Right lobe of liver (tissue), 6 donors: ENCODE data around the gene CD2AP. TPM values are rescaled to one million over a fixed set of nuclear protein-coding genes. Genes with fewer than 3 reads are reported as not detected.

Experiments used
- ATAC-seq, 4 donors: fragments of 200-7000 bp; cut with Tn5 transposase; one replicate each; pipeline ENCODE4 v1.9.1; 2020; ENCODE audit warnings: mild to moderate bottlenecking in 4 of 4, moderate library complexity in 4 of 4
- DNase-seq, 3 donors: peaks; one replicate each; pipeline ENCODE4 v3.0.0-alpha.2; 2020
- H3K27ac ChIP-seq, 3 donors: fragments of 200-600 bp; one replicate each; pipeline ENCODE4 v1.8.0; 2022
- H3K27me3 ChIP-seq, 2 donors: fragments of 200-600 bp; one replicate each; pipeline ENCODE4 v1.8.0; 2022
- H3K36me3 ChIP-seq, 4 donors: fragments of 200-600 bp; sonication (generic) in 1 of 4; one replicate each; pipeline versions ENCODE4 v1.5.1 to v1.8.0; 2017 to 2022; ENCODE audit warnings: control low read depth in 1 of 4
- H3K4me1 ChIP-seq, 4 donors: fragments of 200-600 bp; sonication (generic) in 1 of 4; one replicate each; pipeline versions ENCODE4 v1.5.1 to v1.8.0; 2017 to 2022; ENCODE audit warnings: control low read depth in 1 of 4
- H3K4me3 ChIP-seq, 3 donors: fragments of 200-600 bp; one replicate each; pipeline ENCODE4 v1.8.0; 2022
- H3K9me3 ChIP-seq, 4 donors: fragments of 200-600 bp; sonication (generic) in 1 of 4; one replicate each; pipeline versions ENCODE4 v1.5.1 to v1.8.0; 2017 to 2022; ENCODE audit warnings: control low read depth in 1 of 4
- POLR2A ChIP-seq: fragments of 450-650 bp; IDR thresholded peaks from one replicate; pipeline ENCODE4 v1.6.1; 2017; ENCODE audit warnings: antibody characterized with exemption, mild to moderate bottlenecking
- WGBS: methylation state at CpG from one replicate; pipeline ENCODE4 v1.1.6; 2018; ENCODE audit warnings: low coverage, low lambda C conversion rate; ENCODE audit not compliant: insufficient coverage; ENCODE audit errors: missing lambda C conversion rate; 5-methylcytosine and 5-hydroxymethylcytosine counted together
- intact Hi-C, 2 donors: fragments of 100-400 bp; cut with DNase I; formaldehyde crosslinking; loops; one replicate each; pipeline versions ENCODE4 v1.11.2 to v1.14.1; 2022
- total RNA-seq, 6 experiments: library from RNA; depleted of rRNA in 2 of 6; stranded (reverse); fragments of >200 nt in 2 of 6; fragmentation: NEBNext Ultra II Directional in 3 of 6; extraction: Animal tissue kit (Norgen Biotek cat#: 25700) in 3 of 6; gene quantifications; one replicate each; pipeline versions ENCODE4 v1.1.0 to v1.2.4, GENCODE V29; 2016 to 2023
- TF ChIP-seq, protein P1 (sequence below), 4 donors: fragments of 200-600 bp in 3 of 4; fragments of 450-650 bp in 1 of 4; IDR thresholded peaks; one replicate each; pipeline versions ENCODE4 v1.5.1 to v1.8.0; 2016 to 2022; ENCODE audit warnings: antibody characterized with exemption in 4 of 4, mild to moderate bottlenecking in 2 of 4
- donor health status: DM: no; HTN: yes; CAD: no.
- donor health status: DM: no; HTN: no; CAD: no.
- donor health status: DM: no; HTN: no; CAD: no.
- donor health status: DM: no; HTN: yes; CAD: no.
- donor health status: DM: no; HTN: yes; CAD: no.

The CD2AP gene
- total RNA-seq, 6 experiments from 2014 or later = 12.0 to 24.8 (median 15.1) TPM

DNA sequence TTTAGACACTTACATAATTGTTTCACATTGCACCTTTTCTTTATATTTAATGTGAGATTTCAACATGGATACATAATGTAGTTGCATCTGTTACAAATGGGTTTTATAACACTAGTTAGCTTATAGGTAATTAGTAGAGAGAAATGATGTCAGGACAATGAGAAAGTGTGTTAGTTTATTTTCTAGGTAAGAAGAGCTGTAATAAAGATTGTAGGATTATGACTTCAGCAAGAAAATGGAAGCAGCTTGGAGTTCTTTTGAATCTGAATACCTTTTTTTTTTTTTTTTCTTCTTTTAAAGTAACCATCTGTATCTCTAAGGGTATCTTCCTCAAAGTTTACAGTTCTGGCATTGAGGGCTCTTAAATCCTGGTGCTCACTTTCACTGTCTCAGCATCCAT, 35.3 kb downstream of the CD2AP start:
- no peaks in the 10 kb centered on the region for H3K27me3 ChIP-seq
- H3K4me3 ChIP-seq = no peak overlapping the region
- H3K4me1 ChIP-seq = peaks cover 0 to 3% (median 0%) of the 10 kb centered on the region in 4 donors
- peaks cover 0 to 4% (median 0%) of the 10 kb centered on the region in 4 donors for H3K9me3 ChIP-seq
- DNase-seq = no peak
- no peak overlapping the region for H3K27ac ChIP-seq
- H3K36me3 ChIP-seq = peaks cover 0 to 1% (median 0%) of the 10 kb centered on the region in 4 donors
- no peak for TF ChIP-seq POLR2A
- TF ChIP-seq, protein P1, sequence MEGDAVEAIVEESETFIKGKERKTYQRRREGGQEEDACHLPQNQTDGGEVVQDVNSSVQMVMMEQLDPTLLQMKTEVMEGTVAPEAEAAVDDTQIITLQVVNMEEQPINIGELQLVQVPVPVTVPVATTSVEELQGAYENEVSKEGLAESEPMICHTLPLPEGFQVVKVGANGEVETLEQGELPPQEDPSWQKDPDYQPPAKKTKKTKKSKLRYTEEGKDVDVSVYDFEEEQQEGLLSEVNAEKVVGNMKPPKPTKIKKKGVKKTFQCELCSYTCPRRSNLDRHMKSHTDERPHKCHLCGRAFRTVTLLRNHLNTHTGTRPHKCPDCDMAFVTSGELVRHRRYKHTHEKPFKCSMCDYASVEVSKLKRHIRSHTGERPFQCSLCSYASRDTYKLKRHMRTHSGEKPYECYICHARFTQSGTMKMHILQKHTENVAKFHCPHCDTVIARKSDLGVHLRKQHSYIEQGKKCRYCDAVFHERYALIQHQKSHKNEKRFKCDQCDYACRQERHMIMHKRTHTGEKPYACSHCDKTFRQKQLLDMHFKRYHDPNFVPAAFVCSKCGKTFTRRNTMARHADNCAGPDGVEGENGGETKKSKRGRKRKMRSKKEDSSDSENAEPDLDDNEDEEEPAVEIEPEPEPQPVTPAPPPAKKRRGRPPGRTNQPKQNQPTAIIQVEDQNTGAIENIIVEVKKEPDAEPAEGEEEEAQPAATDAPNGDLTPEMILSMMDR (IDR thresholded peaks at IDR 0.05) = no peak
- intact Hi-C loops = no loop called here
- ATAC-seq = no peak

DNA sequence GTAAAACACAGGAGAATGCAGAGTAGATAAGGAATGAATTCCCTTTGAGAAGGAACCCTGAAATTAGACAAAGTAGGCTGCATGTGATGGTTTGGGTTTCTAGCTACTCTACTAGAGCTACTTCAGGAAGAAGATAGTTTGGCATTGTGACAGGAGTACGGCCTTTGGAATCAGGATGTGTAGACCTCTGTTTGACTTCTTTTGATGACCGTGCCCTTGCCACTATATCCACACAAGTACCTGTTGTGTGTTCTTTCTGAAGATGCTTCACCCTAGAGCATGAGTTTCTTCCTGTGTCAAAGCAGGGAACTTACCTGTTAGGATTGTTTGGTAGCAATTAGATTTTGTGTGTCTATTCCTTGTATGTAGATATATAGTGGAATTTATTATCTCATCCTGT, 41.7 kb downstream of the CD2AP start:
- no peak for DNase-seq
- Histone ChIP-seq H3K4me3 (no peak overlapping the region), H3K36me3 (no peaks in the 10 kb centered on the region), H3K27ac (no peak overlapping the region), H3K9me3 (no peaks in the 10 kb centered on the region), H3K27me3 (no peaks in the 10 kb centered on the region), H3K4me1 (no peaks in the 10 kb centered on the region)
- intact Hi-C loops = no loop called here
- peak; percentile 43 to 82 (median 66) for ATAC-seq
- TF ChIP-seq, protein P1 (IDR thresholded peaks at IDR 0.05) = no peak
- no peak for TF ChIP-seq POLR2A
- WGBS = 8% methylated on average over 2 of the region's 2 CpGs

DNA sequence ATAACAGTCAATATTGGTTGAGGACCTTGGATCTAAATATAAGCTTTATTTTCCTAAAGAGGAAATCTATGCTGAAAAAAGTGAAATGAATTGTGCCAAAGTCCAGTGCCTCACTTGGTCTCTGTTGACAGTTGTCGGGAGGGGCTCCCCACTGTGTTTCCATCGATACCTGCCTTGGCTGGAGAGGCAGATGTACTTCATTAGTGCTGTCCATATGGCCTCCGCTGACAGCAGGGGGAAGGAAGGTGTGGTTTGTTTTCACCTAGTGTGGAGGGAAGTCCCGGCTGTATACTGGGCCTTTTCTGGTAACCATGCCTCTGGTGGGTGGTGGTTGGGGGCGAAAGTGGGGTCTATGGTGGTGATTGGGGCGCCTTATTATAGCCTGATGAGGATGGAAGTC, 42.7 kb downstream of the CD2AP start:
- Histone ChIP-seq H3K27me3 (no peaks in the 10 kb centered on the region), H3K9me3 (no peaks in the 10 kb centered on the region), H3K36me3 (no peaks in the 10 kb centered on the region), H3K4me3 (no peak overlapping the region), H3K27ac (no peak overlapping the region), H3K4me1 (no peaks in the 10 kb centered on the region)
- DNase-seq (no peak), ATAC-seq (peak in 1 of 4 donors; percentile 28)
- no peak for TF ChIP-seq POLR2A
- intact Hi-C loops = no loop called here
- 40% methylated on average over 1 of the region's 6 CpGs for WGBS

DNA sequence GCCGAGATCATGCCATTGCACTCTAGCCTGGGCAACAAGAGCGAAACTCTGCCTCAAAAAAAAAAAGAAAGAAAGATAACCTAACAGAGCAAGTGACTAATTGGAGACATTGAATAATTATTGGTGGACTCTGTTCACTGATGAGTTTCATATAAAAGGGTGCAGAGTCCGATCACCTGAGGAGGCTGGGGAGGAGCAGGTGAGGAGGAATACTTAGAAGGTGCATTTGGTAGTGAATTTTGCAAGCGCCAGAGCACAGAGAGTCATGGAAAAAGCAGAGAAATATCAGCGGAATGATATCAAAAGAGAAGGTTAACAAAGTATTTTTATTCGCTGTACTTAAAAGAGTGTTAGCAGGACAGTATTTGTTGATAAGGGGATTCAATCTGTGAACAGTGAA, 44.4 kb downstream of the CD2AP start:
- Histone ChIP-seq H3K9me3 (no peaks in the 10 kb centered on the region), H3K4me3 (no peak overlapping the region), H3K36me3 (no peaks in the 10 kb centered on the region), H3K27ac (no peak overlapping the region), H3K27me3 (no peaks in the 10 kb centered on the region), H3K4me1 (peaks cover 0 to 4% (median 0%) of the 10 kb centered on the region in 4 donors)
- WGBS = 84% methylated on average over 5 of the region's 6 CpGs
- DNase-seq = no peak
- TF ChIP-seq, protein P1 (IDR thresholded peaks at IDR 0.05) = no peak
- TF ChIP-seq POLR2A = no peak
- ATAC-seq = no peak
- intact Hi-C loops = no loop called here

DNA sequence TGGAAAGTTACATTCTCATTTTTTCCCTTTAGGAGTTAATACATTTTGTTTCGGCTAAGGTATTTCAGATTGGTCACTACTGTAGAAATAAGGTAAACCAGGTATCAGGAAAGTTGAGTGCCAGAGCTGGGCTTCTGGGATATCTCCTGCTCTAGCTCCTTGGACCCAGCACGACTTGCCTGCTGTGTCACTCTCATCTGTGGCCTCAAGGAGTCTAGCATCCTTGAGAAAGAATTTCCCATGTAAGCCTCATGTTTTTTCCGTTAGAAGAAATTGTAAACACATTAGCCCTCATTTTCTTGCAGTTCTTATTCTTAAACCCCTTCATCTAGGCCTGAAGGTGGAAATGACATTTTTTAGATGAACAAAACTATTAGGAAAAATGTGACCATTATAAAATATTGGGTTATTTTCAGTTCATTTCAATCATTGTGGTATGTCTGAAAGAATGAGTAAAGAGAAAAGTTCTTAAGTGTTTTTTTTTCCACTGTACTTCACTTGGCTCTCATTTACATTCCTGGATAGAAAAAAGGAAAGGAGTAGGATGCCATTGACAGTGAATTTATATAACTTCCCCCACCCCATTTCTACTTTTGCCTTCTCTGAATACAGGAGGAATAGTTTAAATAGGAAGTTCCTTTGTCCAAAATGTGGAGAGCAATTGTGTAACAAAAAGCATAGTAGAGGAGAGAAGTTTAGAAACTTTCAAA, 46.7 kb downstream of the CD2AP start:
- H3K36me3 ChIP-seq = no peaks in the 10 kb centered on the region
- H3K27ac ChIP-seq = no peak overlapping the region
- peaks cover 0 to 4% (median 0%) of the 10 kb centered on the region in 4 donors for H3K4me1 ChIP-seq
- H3K9me3 ChIP-seq = no peaks in the 10 kb centered on the region
- H3K4me3 ChIP-seq = no peak overlapping the region
- ATAC-seq = no peak
- intact Hi-C loops = no loop called here
- H3K27me3 ChIP-seq = no peaks in the 10 kb centered on the region
- no peak for TF ChIP-seq POLR2A
- no peak for DNase-seq
- WGBS = 89% methylated on average over 3 of the region's 3 CpGs
